GM21786 (cell line): ENCODE measurements around the gene WWOX.

ENCODE experiments used
- ATAC-seq: cut with Tn5 transposase; IDR thresholded peaks from one replicate; pipeline ENCODE4 v1.9.1; 2021; ENCODE audit not compliant: unreplicated experiment

WWOX gene

DNA sequence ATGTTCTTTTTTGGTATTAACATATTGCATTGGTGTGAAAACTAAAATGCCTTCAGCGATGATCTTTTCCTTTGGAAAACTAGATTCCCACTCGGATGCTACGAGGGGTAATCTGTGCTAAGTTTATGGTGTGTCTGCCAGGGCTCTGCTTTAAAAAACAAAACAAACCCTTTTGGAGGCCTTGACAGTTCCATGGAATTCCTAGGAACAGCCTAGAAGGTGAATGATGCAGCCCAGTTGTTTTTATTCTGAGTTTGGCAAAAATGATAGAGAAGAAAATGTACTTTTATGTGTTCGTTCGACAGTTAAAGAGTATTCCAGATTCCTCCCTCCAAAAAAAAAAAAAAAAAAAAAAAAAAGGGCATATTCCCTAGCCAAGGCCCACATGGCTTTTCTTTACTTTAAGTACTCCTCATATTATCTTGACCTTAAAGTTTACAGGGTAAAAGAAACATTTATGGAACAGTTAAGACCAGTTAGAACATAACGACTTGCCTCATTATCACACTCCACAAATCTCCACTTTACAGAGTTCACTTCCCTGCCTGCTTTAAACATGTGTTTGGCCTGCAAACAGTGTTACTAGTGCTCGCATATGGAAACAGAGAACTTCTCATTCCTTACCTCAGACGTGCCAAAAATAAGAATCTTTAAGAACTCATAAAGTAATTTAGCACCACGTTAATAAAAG, 159.1 kb downstream of the WWOX start:
- ATAC-seq, result no peak

DNA sequence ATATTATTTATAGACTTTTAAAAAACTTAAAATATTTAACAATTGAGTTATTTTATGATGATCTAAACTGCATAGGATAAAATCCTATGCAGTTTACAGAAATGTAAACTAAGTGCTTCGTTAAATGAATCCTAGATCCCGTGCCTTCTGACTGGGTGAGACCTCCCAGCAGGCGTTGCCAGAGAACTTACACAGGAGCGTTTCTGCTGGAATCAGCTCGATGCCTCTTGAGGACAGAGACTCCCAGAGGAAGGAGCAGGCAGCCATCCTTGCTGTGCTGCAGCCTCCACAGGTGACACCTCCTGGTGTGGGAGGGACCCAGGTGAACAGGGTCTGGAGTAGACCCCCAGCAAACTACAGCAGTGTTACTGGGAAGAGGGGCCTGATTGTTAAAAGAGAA, 160.4 kb downstream of the WWOX start:
- ATAC-seq, result no peak

DNA sequence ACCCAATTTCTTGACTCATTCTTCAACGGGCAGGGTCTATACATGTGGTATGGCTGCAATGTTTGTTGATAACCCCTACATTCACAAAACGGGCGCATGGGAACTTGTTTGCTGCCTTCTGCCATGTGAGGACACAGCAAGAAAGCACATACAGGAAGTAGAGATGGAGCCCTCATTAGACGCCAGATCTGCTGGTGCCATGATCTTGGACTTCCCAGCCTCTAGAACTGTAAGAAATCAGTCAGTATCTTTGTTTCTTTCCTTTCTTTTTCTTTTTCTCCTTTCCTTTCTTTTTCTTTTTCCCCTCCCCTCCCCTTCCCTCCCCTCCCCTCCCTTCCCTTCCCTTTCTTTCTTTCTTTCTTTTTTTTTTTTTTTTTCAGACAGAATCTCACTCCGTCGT, 165.2 kb downstream of the WWOX start:
- ATAC-seq, result no peak

DNA sequence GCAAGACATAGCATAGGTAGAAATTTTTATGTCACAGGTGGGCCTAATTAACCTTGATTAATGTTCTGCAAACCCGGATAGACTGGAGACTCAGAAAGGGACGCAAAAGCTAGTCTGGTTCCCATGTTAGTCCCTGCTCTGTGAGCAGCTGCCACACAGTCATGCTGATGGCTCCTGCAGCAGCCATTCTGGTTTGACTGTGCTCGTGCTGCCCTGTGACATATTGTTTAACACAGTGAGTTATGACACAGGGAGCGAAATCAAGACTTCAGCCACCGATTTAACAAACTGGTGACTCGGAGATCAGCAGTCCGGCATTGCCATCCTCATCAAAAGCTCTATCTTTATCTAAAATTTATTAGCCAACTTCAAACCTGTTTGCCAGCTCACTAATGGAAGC, 169.8 kb downstream of the WWOX start:
- ATAC-seq, result no peak

DNA sequence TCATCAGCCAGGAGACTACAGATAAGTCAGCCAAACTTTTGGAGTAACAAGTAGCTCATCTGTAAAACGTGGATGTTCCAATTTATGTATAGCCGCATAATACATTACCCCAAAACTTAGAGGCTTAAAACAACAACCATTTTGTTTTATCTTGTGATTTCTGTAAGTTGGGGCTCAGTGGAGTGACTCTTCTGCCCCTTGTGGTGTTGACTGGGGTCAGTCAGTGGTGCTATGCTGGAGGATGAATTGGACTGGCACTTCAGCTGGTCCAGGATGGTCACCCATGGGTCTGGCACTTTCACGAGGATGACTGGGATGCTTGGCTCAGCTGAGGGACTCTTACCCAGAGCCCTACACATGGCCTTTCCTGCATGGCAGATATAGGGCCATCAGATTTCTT, 172.5 kb downstream of the WWOX start:
- ATAC-seq, result no peak

DNA sequence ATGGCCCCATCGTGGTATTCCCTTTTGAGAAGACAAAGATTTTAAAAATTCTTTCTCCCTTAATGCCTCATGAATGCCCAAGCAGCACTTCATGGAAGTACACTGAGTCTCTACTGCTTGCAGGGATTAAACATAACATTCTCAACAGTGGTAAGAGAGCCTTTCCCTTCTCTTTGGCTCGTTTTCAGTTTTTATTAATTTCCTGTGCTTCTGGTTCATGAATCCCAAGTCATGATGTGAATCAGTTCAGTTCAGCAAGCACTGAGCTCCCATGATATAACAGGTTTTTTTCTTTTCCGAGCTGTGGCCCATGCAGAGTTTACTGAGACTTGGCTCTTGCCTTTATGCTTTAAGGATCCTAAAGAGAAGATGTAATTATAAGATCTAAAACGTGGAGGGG, 175.3 kb downstream of the WWOX start:
- no peak for ATAC-seq

DNA sequence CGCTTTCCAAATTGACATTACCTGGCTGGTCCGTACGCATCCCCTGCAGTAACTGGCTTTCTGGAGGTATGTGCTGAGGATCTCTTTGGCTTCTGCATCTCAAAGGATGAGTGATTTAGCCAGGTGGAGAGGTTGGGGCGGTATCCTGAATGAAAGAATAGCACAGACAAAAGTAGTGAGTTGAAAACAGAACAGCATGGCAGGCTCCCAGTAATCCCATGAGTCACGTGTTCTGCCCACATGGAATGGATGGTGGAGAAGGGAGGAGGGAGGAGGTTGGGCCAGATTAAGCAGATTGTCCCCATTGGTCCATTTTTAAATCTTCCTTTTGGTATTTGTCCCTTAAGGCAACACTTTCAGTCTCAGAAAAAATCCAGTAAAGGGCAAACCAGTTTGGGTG, 176.0 kb downstream of the WWOX start:
- no peak for ATAC-seq

DNA sequence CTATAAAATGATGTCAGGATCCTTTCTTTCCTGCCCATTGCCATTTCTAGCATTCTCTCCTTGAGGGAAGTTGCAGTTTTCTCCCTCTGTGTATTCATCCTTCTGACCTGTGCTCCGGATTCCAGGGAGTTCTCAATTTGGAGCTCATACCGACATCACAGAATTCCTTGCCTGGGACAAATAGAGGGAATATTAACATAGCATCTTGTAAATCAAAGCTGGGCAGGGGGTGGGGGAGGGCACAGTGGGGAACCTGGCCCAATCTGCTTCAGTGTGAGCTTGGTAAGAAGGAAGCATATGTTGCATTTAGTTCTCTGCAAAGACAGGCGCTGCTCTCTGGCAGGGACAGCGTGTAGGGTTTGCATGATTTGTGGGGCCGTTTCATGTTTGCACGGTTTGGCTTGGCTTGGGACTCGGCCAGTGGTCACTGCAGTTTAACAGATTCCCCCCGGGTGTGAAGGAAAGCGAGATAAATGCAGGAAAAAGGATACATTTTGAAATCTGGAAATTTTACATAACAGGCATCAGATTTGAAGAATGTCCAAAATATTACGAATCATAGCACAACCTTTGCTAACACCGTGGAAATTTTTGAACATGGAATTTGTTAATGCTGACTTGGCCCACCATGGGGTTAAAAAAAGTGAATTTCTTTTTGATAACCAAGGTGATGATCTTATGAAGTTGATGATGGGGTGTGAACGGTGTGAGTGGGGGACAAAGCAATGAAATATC, 178.0 kb downstream of the WWOX start:
- no peak for ATAC-seq

DNA sequence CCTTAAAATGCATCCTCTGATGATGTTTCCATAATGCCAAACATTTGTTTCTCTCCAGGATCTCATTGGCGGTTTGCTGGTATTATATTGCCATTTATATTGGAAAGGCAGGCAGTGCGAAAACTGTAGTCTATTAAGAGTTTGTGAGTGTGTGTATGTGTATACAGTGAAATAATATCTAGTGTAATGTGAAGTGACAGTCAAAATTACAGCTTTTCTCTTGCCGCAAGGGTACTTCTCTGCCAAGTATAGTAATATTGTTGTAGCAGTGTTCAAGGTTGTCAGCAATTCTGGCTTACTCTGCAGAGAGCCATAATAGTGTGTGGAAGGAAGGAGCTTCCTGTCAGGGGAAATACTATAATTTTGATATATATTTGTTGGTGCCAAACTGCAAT, 178.6 kb downstream of the WWOX start:
- ATAC-seq, result no peak

DNA sequence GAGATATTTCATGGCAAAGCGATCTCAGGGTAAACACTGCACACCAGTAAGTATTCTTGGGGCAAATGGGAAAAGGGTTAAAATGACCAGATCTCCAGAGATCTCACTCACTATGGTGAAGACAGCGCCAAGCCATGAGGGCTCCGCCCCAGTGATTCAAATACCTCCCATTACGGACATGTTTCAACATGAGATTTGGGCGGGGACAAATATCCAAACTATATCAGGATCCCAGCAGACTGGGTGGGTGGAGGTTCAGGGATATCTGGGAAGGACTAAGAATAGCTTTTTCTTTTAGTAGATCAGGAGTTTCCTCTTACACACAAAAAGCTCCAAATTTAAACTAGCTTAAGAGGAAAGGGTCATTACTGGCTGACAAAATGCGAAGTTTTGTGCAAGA, 181.7 kb downstream of the WWOX start:
- no peak for ATAC-seq

DNA sequence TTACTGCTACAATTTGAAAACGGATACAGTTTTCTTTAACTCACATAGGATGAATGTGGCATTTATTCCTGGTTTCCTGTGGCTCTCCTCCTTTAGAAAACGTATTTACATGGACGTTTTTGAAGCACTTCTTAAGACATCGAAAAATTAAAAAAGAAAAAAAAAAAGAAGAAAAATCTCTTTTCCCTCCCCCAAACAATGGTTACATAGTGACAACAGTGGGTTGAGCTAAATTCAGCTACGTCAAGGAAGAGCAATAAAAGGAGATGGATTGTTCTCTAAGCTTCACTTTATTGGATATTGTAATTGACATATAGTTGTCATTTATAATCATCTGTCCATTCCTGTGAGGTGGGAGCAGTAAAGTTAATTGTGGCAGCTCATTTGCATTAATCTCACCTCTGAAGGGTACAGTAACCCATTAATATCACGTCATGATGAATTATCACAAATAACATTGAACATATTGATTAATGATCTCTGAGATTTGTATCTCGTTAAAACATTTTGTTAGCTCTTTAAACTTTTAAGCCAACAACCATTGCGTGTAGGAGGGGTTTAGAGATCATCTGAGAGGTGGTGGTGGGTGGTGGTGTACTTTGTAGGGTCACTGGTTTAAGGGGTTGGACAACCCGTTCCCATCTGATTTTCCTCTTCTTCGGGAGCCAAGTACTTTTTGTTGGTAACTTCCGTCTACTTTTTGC, 184.2 kb downstream of the WWOX start:
- ATAC-seq, result no peak

DNA sequence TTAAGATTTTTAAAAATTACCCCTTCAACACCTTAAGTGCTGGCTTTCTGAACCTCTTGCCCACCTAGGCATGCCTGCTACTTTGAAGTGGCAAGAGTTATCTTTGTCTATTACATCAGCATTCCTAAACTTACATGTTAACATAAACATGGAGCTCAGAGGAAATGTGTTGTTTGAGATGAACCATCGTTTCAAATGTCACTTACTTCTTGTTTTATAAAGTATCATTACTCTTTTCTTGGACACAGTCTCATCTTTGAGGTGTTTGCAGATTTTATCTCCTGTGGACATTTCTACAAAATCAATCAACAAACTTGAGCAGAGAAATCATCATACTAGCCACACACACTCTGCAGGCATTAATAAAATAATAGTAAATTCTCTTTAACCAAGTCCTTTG, 184.9 kb downstream of the WWOX start:
- ATAC-seq, result no peak

DNA sequence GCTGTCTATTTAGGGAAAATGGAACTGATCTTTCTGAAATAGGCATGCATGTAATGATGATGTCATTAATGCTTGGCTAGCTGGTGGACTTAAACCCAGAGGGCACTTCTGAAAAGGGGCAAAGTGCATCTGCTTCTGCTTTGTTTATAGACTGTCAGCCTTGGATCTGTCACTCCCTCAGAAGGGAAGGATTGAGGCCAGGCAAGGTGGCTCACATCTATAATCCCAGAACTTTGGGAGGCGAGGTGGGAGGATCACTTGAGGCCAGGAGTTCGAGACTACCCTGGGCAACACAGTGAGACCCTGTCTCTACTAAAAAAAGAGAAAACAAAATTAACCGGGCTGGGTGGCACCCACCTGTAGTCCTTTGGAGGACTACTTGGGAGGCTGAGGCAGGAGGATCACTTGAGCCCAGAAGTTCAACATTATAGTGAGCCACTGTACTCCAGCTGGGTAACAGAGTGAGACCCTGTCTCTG, 185.5 kb downstream of the WWOX start:
- ATAC-seq, result no peak

DNA sequence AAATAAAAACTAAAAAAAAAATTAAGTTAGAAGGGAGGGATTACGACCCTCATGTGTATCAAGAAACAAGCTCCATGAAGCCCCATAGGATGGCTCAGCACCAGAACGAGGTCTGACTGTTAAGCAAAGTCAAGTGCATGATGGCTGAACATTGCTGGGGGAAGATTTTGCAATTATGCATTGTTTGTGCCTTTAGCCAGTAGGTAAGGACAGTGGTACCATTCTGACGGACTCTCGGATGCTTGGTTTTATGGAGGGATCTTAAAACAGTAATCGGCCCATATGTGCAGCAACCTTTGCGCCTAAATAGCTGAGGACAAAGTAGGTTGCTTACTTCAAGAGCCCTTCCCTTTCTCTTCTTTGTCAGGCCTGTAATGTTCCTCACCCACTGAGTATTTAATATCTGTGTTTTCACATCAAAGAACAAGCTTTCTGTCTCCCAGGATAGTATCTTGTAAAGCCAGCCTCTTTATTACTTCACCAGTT, 186.0 kb downstream of the WWOX start:
- ATAC-seq, result no peak

DNA sequence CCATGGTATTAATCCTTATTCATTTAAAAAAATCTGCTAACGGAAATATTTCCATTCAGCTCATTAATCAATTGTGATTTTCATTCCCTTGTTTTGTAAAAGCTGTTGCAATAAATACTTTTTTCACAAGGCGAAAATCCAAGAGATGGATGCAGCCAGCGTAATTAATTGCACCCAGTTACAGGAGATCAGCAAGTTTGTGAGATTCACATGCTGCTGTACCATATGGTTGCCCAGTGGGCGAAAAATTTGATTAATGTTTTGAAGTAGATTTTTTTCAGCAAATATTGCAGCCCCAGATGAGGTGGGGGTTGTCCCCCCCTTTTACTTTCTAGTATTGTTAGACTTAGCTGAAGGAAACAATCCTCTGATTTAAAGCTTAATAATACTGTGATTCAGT, 186.6 kb downstream of the WWOX start:
- no peak for ATAC-seq

DNA sequence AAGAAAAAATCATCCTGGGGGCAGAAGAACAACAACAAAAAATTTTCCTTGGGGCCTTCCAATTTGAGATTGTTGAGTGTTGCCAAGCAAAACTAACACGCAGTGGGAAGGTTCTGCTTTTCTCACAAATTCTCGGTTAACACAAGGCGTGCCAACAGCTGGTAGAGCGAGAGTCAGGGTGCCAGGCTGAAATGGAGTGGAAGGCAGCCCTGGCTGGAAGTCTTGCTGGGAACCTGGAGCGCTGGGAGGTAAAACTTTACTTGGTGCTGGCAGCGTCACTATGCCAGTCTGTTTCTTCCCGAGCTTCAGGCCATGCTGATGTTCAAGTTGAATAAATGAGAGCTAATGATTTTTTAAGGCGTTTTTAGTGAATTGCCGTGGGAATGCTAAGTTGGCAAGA, 189.4 kb downstream of the WWOX start:
- ATAC-seq, result no peak

DNA sequence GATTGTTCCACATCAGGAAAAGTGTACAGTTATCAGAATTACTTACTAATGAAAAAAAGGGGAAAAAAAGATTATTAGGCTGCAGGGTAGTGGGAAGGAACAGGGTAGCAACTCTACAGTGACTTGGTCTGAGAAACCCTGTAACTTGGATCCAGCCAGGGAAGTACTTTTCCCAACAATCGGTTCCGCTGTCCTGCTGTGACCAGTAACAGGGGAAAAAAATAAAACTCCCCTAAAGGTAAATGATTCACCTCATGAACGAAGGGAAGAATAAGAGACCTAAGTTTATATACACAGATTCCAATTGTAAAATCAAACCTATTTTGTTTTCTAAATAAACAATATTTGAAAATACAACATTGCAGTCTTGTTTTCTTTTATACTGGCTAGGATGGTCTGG, 189.9 kb downstream of the WWOX start:
- ATAC-seq, result no peak

DNA sequence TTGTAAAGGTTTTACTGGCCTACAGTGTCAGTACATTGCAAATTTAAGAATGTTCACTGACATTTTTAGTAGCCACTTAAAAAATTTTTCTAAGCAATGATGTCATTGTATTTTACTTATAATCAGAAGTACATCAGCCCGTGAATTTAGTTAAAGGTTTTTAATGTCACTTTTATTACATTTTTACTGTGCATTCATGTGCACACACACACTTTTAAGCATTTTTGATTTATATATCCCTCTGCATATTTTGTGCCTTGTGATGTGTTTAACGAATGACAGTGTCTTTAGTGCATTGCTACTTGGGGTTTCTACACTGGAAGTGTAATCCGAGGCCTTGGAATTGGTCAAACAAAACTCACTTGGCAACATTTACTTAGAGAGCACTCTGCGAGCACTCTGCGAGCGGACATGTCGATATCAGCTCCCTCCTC, 190.4 kb downstream of the WWOX start:
- no peak for ATAC-seq

DNA sequence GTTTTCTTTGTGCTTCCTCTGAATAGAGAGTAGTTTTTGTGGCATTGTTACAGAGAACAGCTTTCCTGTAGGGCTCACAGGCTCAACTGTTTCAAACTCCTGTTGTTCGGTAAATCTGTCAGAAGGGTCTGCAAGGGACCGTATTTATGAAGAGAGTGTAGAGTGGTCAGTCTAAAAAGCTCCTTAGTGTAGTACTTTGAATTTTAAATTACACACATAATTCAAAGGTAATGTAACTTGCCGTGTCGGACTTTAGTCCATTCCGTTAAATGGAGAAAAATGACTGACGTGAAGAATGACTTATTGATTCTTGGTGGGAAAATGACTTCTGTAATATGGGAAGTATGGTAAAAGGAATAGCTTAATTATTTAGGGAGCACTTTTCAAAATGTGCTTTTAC, 190.9 kb downstream of the WWOX start:
- no peak for ATAC-seq

DNA sequence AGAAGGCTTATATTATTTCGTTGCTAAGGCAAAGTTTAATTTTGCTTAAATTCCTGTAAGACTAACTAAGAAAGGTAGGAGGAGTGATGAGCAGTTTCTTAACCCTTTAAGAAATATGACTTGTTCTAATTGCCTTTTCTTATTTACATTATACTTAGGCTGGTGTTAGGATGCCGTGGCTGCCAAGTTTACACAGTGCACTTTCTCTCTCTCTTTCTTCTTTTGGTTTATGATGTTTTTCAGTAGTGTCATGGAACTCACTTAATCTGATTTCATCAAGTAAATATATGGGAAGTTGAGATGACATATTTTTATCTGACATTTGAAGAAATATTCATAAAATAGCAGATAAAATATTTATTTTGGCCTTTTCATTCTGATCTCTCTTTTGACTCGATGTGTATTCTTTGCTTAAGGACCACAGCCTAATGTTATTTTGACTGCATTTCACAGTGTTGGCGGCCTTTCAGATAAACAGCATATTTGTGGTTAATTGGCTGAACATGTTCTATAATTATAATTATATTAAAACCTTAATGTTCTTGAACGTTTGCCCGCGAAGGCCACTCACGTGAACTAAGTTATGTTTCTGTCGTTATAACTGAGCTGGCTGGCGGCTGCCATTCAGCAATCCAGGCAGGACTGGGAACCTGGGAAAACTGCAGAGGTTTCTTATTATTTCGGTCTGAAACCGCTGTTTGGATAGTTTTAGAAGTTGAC, 191.6 kb downstream of the WWOX start:
- no peak for ATAC-seq

DNA sequence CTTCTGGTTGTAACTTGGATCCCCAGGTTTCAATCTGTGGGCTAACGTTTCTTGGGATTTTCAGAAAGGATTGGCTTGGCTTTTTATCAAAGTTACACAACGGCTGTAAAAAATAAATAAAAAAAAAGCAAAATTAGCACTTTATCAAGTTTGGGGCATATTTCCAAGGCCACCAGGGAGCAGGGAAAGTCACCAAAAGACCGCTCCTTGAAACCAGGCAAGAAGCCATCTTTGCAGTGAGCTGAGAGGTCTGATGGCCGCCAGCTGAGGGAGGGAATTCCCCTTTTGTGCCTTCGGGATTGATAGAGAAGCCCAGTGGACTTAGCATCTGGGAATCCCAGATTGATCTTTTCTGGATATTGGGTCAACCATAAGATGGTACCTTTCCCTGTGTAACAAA, 192.2 kb downstream of the WWOX start:
- no peak for ATAC-seq
